SU-DHL-6 (cell line): ENCODE results near the gene FAM89A.

Experiments
- EZH2phosphoT487 ChIP-seq: fragments of 200-600 bp; sonication (generic), shearing (Covaris generic); conservative IDR thresholded peaks from 2 replicates; pipeline ENCODE4 v1.6.1; 2018; ENCODE audit warnings: mild to moderate bottlenecking, antibody characterized with exemption, low read length, moderate library complexity, mixed read lengths
- TF ChIP-seq, protein P1 (sequence below): fragments of 200-600 bp; sonication (generic); IDR thresholded peaks from one replicate; pipeline ENCODE4 v1.5.1; 2017; ENCODE audit warnings: antibody characterized with exemption, mild to moderate bottlenecking, low read length, moderate library complexity; ENCODE audit not compliant: insufficient read depth, poor library complexity, severe bottlenecking

DNA sequence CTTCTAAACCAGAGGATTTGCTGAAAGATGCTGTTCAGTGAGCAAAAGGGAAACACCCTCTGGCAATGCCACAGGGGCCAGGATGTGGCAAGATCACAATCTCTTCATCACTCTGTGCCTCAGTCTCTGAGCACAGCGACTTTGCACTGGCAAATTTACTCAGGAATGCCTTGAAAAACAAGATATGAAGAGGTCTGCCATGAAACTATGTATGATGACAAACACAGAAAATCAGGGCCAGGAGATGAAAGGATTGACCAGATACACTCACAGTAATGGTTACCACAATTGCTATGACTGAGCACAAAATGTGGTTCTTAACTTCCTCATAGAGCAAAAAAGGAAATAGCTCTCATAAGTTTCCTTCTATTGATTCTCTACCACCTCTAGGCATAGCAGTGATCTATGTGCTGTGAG lies 67.2 kb downstream of the FAM89A start:
- TF ChIP-seq, protein P1, sequence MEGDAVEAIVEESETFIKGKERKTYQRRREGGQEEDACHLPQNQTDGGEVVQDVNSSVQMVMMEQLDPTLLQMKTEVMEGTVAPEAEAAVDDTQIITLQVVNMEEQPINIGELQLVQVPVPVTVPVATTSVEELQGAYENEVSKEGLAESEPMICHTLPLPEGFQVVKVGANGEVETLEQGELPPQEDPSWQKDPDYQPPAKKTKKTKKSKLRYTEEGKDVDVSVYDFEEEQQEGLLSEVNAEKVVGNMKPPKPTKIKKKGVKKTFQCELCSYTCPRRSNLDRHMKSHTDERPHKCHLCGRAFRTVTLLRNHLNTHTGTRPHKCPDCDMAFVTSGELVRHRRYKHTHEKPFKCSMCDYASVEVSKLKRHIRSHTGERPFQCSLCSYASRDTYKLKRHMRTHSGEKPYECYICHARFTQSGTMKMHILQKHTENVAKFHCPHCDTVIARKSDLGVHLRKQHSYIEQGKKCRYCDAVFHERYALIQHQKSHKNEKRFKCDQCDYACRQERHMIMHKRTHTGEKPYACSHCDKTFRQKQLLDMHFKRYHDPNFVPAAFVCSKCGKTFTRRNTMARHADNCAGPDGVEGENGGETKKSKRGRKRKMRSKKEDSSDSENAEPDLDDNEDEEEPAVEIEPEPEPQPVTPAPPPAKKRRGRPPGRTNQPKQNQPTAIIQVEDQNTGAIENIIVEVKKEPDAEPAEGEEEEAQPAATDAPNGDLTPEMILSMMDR = no peak
- TF ChIP-seq EZH2phosphoT487 = no peak
